Subcutaneous adipose tissue (tissue), 4 donors: Measurements from ENCODE around the gene EDNRA. TPM values are rescaled to one million over a fixed set of nuclear protein-coding genes. Genes with fewer than 3 reads are reported as not detected.

Experiments
- CTCF ChIP-seq: fragments of 450-650 bp; IDR thresholded peaks from one replicate; pipeline ENCODE4 v1.5.1; 2016; ENCODE audit warnings: low read depth, mild to moderate bottlenecking, control low read depth, antibody characterized with exemption, moderate library complexity
- total RNA-seq, 4 donors: library from RNA; depleted of rRNA; stranded (reverse); fragments of >200 nt; gene quantifications; one replicate each; pipeline ENCODE4 v1.1.0, GENCODE V29; 2016

The EDNRA gene
- total RNA-seq, 4 donors from 2014 or later, result 2.9 to 8.0 (median 4.8) TPM

GRCh38 chr4:147530134-147530533 lies 49.2 kb downstream of the EDNRA start:
- no peak for TF ChIP-seq CTCF

- TF ChIP-seq CTCF, result no peak
These were observed 49.8 kb downstream of the EDNRA start for GRCh38 chr4:147530723-147531122.

- no peak for TF ChIP-seq CTCF
These were observed 52.0 kb downstream of the EDNRA start for GRCh38 chr4:147532896-147533295.

- no peak for TF ChIP-seq CTCF
These were observed 52.4 kb downstream of the EDNRA start for GRCh38 chr4:147533331-147533730.

GRCh38 chr4:147535124-147535523 lies 54.2 kb downstream of the EDNRA start:
- no peak for TF ChIP-seq CTCF

- no peak for TF ChIP-seq CTCF
These were observed 57.8 kb downstream of the EDNRA start for GRCh38 chr4:147538711-147539110.

- no peak for TF ChIP-seq CTCF
These were observed 59.1 kb downstream of the EDNRA start for GRCh38 chr4:147539959-147540358.
